GM08714 (cell line): ENCODE measurements around the gene B3GAT3.
A peak's percentile ranks its signal among the peaks of the same experiment; 100 is the strongest.

Source experiments
- H3K4me3 ChIP-seq: fragments of 200-500 bp; sonication (Bioruptor generic); 2 replicates; pipeline ENCODE4 v1.5.1; 2014; ENCODE audit warnings: mild to moderate bottlenecking, low read length, inconsistent platforms
- ZNF274 ChIP-seq: IDR thresholded peaks from 2 replicates; pipeline ENCODE4 v1.6.1; 2012; ENCODE audit warnings: mild to moderate bottlenecking, low read depth, low read length

B3GAT3 gene

DNA sequence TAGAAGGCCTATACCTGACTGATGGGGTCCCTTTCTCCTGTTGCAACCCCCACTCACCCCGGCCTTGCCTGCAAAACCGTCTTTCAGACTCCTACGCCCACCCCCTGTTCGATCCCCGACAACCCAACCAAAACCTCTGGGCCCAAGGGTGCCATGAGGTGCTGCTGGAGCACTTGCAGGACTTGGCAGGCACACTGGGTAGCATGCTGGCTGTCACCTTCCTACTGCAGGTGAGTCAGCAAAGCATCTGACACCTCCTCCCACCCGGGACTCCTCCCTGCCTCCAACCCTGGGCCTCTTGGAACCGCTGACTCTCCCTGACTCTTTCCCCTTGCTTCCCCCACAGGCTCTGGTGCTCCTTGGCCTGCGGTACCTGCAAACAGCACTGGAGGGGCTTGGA, 7.5 kb downstream of the B3GAT3 start:
- no peak overlapping the region for H3K4me3 ChIP-seq
- no peak for TF ChIP-seq ZNF274

DNA sequence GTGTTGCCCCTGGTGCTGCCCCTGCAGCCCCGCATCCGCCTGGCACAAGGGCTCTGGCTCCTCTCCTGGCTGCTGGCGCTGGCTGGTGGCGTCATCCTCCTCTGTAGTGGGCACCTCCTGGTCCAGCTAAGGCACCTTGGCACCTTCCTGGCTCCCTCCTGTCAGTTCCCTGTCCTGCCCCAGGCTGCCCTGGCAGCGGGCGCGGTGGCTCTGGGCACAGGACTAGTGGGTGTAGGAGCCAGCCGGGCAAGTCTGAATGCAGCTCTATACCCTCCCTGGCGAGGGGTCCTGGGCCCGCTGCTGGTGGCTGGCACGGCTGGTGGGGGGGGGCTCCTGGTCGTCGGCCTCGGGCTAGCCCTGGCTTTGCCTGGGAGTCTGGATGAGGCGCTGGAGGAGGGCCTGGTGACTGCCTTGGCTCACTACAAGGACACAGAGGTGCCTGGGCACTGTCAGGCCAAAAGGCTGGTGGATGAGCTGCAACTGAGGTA, 8.5 kb downstream of the B3GAT3 start:
- no peak for TF ChIP-seq ZNF274
- H3K4me3 ChIP-seq = no peak overlapping the region

DNA sequence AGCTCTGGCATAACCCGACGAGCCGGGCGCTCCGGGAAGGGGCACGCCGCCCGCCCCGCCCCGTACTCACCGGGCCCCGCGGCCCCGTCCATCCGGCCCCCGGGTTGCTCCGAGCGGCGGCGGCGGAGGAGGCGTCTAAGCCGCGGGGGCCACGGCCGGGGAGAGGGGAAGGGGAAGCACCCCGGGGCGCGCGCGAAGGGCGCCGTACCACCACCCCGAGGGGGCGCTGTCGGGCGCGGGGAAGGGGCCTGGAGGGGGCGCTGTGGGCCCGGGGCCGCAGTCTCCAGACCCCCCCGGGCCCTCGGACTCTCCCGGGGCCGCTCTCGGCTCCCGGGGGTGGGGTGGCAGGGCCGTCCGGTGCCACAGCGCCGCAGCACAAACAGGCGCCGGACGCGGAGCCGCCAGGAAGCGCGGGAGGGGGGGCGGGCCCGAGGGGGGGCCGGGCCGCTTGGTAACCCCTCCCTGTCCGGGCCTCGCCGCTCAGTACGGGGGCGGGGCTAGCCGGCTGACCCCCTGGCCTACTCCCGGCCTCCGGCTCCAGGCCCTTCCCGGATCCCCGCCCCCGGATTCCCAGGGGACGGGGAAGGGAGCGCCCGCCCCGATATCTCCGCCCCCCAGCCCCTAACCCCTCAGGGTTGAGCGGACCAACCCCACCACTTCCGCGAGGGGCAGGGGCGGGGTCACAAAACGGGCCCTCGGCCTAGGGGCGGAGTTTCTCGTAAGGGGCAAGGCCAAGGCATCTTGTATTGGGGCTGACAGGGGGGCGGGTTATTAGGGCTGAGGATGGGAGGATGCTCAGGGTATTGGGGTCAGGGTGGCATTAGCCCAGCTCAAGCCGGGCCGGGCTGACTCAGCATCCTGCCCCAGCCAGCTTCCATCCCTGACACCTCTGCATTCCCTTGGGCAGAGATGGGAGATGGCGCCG, 9.2 kb downstream of the B3GAT3 start, which contains the start of the genes EML3 and ROM1:
EML3 (minus strand) TSS at position 410 of the 925 bp plus-strand sequence; CDS start at position 92, 318 bp downstream.
ROM1 (plus strand) TSS at position 892 of the 925 bp plus-strand sequence; CDS start at position 917, 25 bp downstream.
- TF ChIP-seq ZNF274 = no peak

DNA sequence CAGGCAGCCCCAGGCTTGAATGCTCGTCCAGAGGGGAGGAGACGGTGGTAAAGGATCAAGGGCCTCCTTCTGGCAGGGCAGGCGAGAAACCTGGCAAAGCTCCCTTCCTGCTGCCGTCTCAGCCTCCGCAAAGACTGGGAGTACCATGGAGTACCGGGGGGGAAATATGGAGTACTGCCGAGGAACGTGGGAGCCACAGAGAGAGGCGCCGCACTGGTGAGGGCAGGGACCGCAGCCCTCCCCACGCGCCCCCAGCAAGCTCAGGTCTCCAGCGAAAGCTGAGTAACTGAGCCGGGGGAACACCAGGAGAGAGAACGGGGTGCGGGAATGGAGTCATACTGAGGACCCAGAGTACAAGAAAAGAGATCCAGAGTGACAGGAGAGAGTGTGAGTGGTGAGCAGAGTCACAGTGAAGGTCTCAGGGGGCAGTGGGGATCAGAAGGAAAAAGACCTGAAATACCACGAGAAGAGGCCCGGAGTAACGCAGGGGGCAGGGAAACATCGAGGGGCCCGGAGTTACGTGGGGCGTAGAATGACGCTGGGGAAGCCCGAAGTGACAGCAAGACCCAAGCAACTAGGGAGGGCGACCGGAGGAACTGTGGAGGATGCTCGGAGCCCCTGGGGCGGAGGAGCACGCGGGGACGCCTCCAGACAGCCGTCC, 10.0 kb downstream of the B3GAT3 start:
- TF ChIP-seq ZNF274 = no peak
- peak overlapping the region; percentile 78 for H3K4me3 ChIP-seq

More for the DNA sequence above, 9.2 kb downstream of the B3GAT3 start, which contains the start of the genes EML3 and ROM1:
- peak within 1 kb of the TSS; percentile 78 for H3K4me3 ChIP-seq

DNA sequence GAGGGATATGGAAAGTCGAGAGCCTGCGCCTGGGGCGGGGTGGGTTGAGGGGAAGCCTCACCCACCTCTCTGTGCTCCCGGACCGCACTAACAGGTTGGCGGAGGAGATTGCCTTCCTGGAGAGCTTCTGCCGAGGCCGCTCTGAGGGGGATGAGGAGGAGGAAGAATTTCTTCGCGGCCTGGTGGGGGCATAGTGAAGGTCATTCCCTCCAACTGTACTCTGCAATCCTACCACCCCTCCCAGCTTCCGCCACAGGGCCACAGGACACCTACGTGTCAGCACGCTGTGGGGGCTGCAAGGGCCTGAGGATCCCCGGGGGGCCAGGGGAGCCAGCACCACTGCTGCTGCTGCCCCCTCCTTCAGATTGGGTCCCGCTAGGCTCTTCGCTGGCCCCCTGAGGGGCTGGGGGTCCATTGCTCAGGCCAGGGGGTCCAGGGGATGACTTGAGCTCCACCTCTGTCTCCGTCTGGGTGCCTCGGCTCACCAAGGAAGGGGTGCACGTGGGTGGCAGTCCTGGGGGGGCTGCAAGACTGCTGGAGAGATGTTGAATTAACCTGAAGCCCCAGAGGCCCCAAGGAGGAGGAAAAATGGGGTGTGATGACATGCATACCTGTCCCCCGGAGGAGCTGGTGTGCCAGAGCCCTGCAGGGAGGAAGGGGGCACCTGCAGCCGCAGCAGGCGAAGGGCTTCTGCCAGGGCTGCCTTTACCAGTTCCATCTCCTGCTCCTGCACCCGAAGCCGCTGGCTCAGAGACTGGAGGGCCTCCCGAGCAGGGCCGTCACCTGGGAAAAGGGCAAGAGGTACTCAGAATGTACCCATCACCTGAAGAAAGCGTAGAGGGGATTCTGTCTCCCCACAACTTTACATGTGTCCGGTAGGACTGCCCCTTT, 10.7 kb downstream of the B3GAT3 start:
- no peak for TF ChIP-seq ZNF274
- peak overlapping the region; percentile 78; the same call in 1 of the 2 replicates for H3K4me3 ChIP-seq

DNA sequence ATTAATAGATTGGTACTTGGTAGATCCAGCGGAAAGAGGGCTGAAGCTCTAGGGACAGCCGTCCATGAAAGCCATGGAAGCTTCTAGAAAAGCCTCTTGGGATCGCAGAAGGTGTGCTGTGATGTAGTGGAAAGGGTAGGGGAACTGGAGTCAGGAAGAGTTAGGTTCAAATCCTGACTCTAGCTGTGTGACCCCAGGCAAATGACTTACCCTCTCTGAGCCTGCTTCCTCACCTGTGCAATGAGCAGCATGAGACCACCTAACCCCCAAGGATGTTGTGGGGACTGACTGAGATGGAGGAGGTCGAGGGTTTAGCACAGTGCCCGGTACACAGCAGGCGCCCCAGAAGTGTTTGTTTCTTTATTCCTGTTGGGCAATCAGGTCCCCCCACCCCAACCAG, 11.4 kb downstream of the B3GAT3 start:
- TF ChIP-seq ZNF274 = no peak
- no peak overlapping the region for H3K4me3 ChIP-seq

GRCh38 chr11:62608776-62609175, 13.0 kb downstream of the B3GAT3 start:
- TF ChIP-seq ZNF274 = no peak
- H3K4me3 ChIP-seq = no peak overlapping the region

DNA sequence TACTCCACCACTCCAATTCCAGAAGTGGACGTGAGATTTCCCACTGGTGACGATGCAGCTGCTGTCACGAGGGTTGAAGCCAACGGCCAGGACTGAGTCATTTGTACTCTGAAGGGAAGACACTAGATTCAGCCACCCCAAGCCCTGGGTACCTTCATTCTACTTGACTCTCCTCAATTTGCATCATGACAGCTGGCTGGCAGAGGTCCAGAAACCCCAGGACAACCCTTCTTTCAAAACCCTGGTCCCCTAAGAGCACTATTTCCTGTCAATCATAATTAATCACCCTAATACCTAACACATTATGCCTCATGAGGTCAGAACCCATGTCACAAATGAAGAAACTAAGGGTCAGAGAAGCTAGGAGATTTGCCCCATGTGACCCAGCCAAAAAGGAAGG, 14.1 kb downstream of the B3GAT3 start:
- TF ChIP-seq ZNF274 = no peak
- no peak overlapping the region for H3K4me3 ChIP-seq

- no peak overlapping the region for H3K4me3 ChIP-seq
- TF ChIP-seq ZNF274 = no peak
Measured at GRCh38 chr11:62605902-62606301, 15.9 kb downstream of the B3GAT3 start.

- no peak for TF ChIP-seq ZNF274
- no peak overlapping the region for H3K4me3 ChIP-seq
Measured at GRCh38 chr11:62605467-62605866, 16.3 kb downstream of the B3GAT3 start.

DNA sequence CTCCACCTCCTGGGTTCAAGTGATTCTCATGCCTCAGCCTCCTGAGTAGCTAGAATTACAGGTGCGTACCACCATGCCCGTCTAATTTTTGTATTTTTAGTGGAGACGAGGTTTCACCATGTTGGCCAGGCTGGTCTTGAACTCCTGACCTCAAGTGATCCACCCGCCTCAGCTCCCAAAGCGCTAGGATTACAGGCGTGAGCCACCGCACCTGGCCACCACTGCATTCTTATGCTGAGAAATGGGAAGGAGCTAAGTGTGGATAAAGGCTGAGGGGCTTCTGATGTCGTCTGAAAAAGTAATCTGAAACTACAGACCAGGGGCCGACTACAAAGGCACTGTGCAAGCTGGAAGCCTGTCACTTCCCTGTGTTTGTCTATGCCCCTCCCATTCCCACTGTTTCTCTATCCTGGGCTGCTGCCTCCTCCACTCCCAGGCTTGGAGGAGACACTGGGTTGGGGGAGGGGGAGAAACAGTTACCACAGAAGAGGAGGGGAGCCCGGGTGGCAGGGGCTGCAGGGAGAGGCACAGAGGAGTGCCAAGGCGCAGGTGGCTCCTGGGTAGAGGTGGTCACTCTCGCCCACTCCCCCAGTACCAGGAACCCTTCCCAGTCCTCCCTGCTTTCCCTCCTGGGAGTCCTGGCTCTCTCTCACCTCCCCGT, 17.2 kb downstream of the B3GAT3 start:
- H3K4me3 ChIP-seq = no peak overlapping the region
- no peak for TF ChIP-seq ZNF274

- no peak for TF ChIP-seq ZNF274
- H3K4me3 ChIP-seq = no peak overlapping the region
Measured at GRCh38 chr11:62603776-62604299, 17.9 kb downstream of the B3GAT3 start.

DNA sequence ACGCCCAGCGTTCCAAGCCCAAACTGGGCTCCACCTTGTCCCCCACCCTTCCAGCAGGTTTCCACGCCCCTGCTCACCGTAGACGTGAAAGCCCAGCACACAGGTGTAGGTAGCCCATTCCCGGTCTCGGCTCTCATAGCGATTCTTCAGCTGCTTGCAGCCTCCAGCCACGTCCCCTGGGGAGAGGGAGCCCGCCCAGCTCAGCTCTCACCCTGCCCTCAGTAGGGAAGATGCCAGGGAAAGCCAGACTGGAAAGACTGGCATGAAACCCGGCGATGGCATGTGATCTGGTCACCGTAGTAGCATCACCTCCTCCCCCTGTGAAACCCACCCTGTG, 18.7 kb downstream of the B3GAT3 start:
- TF ChIP-seq ZNF274 = no peak
- H3K4me3 ChIP-seq = no peak overlapping the region
